ENCODE data around the gene OSBPL10.
"Not testable (repeated sequence)": the region's sequence is repeated elsewhere in the genome, so short reads cannot be mapped to it uniquely, and the experiment has no call there.

OSBPL10 gene

GRCh38 chr3:31880020-31880419, 101.0 kb downstream of the OSBPL10 start:
- TF ChIP-seq, protein P1, sequence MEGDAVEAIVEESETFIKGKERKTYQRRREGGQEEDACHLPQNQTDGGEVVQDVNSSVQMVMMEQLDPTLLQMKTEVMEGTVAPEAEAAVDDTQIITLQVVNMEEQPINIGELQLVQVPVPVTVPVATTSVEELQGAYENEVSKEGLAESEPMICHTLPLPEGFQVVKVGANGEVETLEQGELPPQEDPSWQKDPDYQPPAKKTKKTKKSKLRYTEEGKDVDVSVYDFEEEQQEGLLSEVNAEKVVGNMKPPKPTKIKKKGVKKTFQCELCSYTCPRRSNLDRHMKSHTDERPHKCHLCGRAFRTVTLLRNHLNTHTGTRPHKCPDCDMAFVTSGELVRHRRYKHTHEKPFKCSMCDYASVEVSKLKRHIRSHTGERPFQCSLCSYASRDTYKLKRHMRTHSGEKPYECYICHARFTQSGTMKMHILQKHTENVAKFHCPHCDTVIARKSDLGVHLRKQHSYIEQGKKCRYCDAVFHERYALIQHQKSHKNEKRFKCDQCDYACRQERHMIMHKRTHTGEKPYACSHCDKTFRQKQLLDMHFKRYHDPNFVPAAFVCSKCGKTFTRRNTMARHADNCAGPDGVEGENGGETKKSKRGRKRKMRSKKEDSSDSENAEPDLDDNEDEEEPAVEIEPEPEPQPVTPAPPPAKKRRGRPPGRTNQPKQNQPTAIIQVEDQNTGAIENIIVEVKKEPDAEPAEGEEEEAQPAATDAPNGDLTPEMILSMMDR (IDR thresholded peaks at IDR 0.05; ENCODE audit: low read depth, low read length), result no peak; the same call in 1 of the 2 replicates
- no peak for DNase-seq (ENCODE audit: extremely low read depth, low read depth)

- DNase-seq (ENCODE audit: extremely low read depth, low read depth), result no peak
Measured at GRCh38 chr3:31879365-31879764, 101.7 kb downstream of the OSBPL10 start.

DNA sequence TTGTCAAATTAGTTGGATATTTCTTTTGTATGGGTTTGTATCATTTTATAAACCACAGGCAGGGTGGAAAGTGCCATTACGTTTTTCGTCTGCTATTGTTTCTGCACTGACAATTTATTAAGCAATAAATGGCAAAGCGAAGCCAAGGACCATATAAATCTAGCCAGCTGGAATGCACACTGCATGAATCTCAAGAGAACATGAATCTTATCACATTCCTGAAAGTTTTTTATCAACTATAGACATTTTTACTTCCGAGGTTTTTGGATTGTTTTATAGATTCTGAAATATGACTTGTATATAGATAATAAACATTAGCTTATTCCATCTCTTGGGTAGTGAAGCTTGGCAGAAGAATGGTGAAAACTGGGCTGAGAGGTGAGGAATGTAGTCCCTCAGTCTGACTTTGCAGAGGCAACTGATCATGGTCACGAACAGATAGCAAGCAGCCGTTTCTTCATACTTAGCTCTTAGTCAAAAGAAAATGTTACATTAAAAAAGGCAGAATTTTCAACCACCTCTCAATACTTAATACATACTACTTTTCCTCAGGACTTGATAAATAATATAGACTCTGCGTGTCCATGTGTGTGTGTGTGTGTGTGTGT, 102.7 kb downstream of the OSBPL10 start:
- no peak for DNase-seq (ENCODE audit: extremely low read depth, low read depth)
- TF ChIP-seq, protein P1 (IDR thresholded peaks at IDR 0.05; ENCODE audit: low read depth, low read length), result no peak

More at GRCh38 chr3:31879365-31879764, 101.7 kb downstream of the OSBPL10 start:
- TF ChIP-seq, protein P1 (IDR thresholded peaks at IDR 0.05; ENCODE audit: low read depth, low read length), result no peak

DNA sequence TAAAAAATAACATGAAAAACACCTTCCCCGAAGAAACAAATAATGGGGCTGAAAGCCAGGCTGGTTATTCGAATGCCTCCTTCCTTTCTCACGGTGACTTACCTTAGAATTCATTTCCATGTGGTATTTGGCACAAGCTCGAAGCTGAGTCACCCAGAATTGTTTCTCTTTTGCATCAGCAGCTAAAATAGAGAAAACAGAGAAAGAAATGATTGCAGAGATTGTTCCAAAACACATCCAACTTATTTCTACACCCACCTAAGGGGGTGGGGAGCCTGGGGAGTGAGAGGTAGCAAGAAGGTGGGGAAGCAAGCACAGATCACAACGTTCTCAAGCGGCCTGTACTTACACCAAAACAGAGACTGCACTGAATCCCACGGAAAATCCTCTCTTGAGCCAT, 104.7 kb downstream of the OSBPL10 start:
- DNase-seq (ENCODE audit: extremely low read depth, low read depth), result no peak
- TF ChIP-seq, protein P1 (IDR thresholded peaks at IDR 0.05; ENCODE audit: low read depth, low read length), result no peak

GRCh38 chr3:31875437-31875836, 105.6 kb downstream of the OSBPL10 start:
- DNase-seq (ENCODE audit: extremely low read depth, low read depth), result no peak
- TF ChIP-seq, protein P1 (IDR thresholded peaks at IDR 0.05; ENCODE audit: low read depth, low read length), result no peak

GRCh38 chr3:31873254-31873820, 107.7 kb downstream of the OSBPL10 start:
- TF ChIP-seq, protein P1 (IDR thresholded peaks at IDR 0.05; ENCODE audit: low read depth, low read length), result no peak
- DNase-seq (ENCODE audit: extremely low read depth, low read depth), result no peak

DNA sequence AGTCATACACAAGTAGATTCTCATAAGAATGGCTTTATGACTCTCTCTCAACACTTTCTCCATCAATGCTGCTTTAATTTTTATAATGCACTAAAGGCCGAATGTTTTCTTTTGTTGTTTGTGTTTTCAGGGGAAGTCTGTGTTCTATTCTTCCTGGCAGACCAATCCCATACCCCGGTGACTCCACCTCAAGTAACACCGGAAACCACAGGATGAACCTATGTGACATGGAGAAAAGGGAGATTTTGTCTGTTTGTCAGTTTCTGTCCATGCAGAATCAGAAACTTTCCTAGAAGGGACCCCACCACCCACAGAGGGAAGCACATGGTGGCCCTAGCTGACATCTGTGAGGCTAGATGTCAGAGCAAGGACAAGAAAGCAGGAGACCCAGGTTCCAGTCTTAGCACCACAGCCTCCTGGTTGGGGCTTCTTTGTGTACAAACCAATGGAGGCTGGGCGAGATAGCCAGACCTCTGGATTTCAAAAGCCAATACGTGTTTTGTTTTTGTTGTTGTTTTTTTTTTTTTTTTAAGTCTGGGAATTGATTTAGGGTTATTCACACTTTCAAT, 109.0 kb downstream of the OSBPL10 start:
- no peak for DNase-seq (ENCODE audit: extremely low read depth, low read depth)

DNA sequence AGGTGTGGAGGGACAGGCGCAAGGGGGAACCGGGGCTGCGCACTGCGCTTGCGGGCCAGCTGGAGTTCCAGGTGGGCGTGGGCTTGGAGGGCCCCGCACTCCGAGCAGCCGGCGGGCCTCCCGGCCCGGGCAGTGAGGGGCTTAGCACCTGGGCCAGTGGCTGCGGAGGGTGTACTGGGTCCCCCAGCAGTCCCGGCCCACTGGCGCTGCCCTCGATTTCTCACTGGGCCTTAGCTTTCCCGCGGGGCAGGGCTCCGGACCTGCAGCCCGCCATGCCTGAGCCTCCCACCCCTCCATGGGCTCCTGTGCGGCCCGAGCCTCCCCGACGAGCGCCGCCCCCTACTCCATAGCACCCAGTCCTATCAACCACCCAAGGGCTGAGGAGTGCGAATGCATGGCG, 111.0 kb downstream of the OSBPL10 start:
- DNase-seq (ENCODE audit: extremely low read depth, low read depth), result not testable (repeated sequence)

More for the DNA sequence above, 109.0 kb downstream of the OSBPL10 start:
- TF ChIP-seq, protein P1 (IDR thresholded peaks at IDR 0.05; ENCODE audit: low read depth, low read length), result no peak

All from AG09319 (cell line).